Caco-2 (cell line): ENCODE results near the gene BTBD16. TPM values are rescaled to one million over a fixed set of nuclear protein-coding genes. Genes with fewer than 3 reads are reported as not detected.

Experiments used
- BruUV-seq: library from RNA; stranded (reverse); fragments of 400-500 nt; replicated peaks from 2 replicates; lab custom pipeline; 2021; lab: Mats Ljungman, UMichigan
- CTCF ChIA-PET: fragments of 300-600 bp; sonication (Branson Sonifier 250); formaldehyde crosslinking; loops from one replicate; lab custom pipeline; 2022; ENCODE audit warnings: antibody characterized with exemption; lab: Charles Lee
- POLR2A ChIA-PET: fragments of 300-600 bp; sonication (Branson Sonifier 250); formaldehyde crosslinking; loops from one replicate; lab custom pipeline; 2022; ENCODE audit warnings: antibody characterized with exemption; lab: Charles Lee
- DNase-seq, 2 experiments: peaks; one replicate each; pipeline versions ENCODE4 v3.0.0 to v3.0.0-alpha.2; 2020 to 2022
- H3K27me3 ChIP-seq: replicated peaks from 2 replicates; pipeline ENCODE4 v1.6.0; 2011; ENCODE audit warnings: low read length; ENCODE audit not compliant: control insufficient read depth, insufficient read depth
- H3K36me3 ChIP-seq: 2 replicates; pipeline ENCODE4 v1.5.1; 2011; ENCODE audit warnings: low read length; ENCODE audit not compliant: control insufficient read depth, insufficient read depth
- H3K4me1 ChIP-seq: fragments of 250-450 bp; sonication (Bioruptor Pico); 2 replicates; pipeline ENCODE4 v1.5.1; 2020; ENCODE audit warnings: mild to moderate bottlenecking
- H3K4me3 ChIP-seq: 2 replicates; pipeline ENCODE4 v1.5.1; 2011; ENCODE audit warnings: low read depth, mild to moderate bottlenecking, control low read depth, low read length
- H3K9me3 ChIP-seq: fragments of 250-450 bp; sonication (Bioruptor Pico); 2 replicates; pipeline ENCODE4 v1.5.1; 2020; ENCODE audit warnings: mild to moderate bottlenecking, moderate library complexity
- H3K27ac Mint-ChIP-seq: one replicate; pipeline ENCODE4 v1.8.0; 2022; ENCODE audit warnings: mixed read lengths; ENCODE audit not compliant: unreplicated experiment
- H3K27me3 Mint-ChIP-seq: one replicate; pipeline ENCODE4 v1.8.0; 2022; ENCODE audit warnings: mixed read lengths; ENCODE audit not compliant: insufficient read depth, unreplicated experiment
- H3K36me3 Mint-ChIP-seq: one replicate; pipeline ENCODE4 v1.8.0; 2022; ENCODE audit warnings: mild to moderate bottlenecking, mixed read lengths; ENCODE audit not compliant: insufficient read depth, unreplicated experiment
- H3K4me1 Mint-ChIP-seq: one replicate; pipeline ENCODE4 v1.8.0; 2022; ENCODE audit warnings: low read depth, mixed read lengths; ENCODE audit not compliant: unreplicated experiment
- H3K4me3 Mint-ChIP-seq: one replicate; pipeline ENCODE4 v1.8.0; 2022; ENCODE audit warnings: mild to moderate bottlenecking, moderate library complexity, mixed read lengths; ENCODE audit not compliant: unreplicated experiment
- H3K9me3 Mint-ChIP-seq: one replicate; pipeline ENCODE4 v1.8.0; 2022; ENCODE audit warnings: mixed read lengths; ENCODE audit not compliant: unreplicated experiment
- intact Hi-C: fragments of 100-400 bp; cut with micrococcal nuclease; formaldehyde crosslinking; loops from one replicate; pipeline ENCODE4 v1.10.0; 2022; ENCODE audit not compliant: unreplicated experiment
- total RNA-seq: library from RNA; stranded (reverse); gene quantifications from 2 replicates; pipeline ENCODE4 v1.2.3, GENCODE V29; 2022
- TF ChIP-seq, protein P1 (sequence below), 2 experiments: fragments of 200-600 bp in 1 of 2; IDR thresholded peaks; 1 replicate in 1 of 2; 2 replicates in 1 of 2; pipeline versions ENCODE4 v1.5.1 to v1.8.0; 2011 to 2022; ENCODE audit warnings: antibody characterized with exemption in 1 of 2, control low read depth in 1 of 2, inconsistent platforms in 1 of 2, low read depth in 1 of 2, low read length in 1 of 2, mild to moderate bottlenecking in 1 of 2, moderate library complexity in 1 of 2; ENCODE audit not compliant: insufficient read depth in 1 of 2, severe bottlenecking in 1 of 2, unreplicated experiment in 1 of 2

The BTBD16 gene
- total RNA-seq, 1 experiment from 2014 or later = not detected

DNA sequence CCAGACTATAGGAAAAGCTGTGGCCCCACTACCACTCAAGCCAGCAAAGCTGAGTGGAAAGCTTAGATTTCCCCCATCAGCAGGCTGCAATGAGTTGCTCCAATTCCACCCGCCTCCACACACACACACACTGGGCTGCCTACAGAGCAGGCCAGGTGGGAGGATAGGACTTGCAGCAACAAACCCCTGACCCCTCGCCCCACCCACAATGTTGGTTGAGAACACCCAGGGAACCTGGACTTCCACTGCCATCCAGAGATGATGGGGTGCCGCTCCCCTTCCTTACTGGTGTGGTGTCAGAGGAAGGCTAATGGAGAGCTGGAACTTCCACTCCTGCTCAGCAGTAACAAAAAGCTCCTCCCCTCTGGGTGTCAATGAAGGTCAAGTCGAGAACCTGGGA is 86.6 kb downstream of the BTBD16 start:
- no peaks in the 10 kb centered on the region for H3K9me3 Mint-ChIP-seq
- Histone ChIP-seq H3K4me1 (no peaks in the 10 kb centered on the region), H3K36me3 (no peaks in the 10 kb centered on the region), H3K4me3 (no peak overlapping the region), H3K9me3 (no peaks in the 10 kb centered on the region), H3K27me3 (no peaks in the 10 kb centered on the region)
- peaks cover 4% of the 10 kb centered on the region for H3K4me1 Mint-ChIP-seq
- intact Hi-C loops = no loop called here
- ChIA-PET POLR2A (no interaction called here), CTCF (no interaction called here)
- TF ChIP-seq, protein P1, sequence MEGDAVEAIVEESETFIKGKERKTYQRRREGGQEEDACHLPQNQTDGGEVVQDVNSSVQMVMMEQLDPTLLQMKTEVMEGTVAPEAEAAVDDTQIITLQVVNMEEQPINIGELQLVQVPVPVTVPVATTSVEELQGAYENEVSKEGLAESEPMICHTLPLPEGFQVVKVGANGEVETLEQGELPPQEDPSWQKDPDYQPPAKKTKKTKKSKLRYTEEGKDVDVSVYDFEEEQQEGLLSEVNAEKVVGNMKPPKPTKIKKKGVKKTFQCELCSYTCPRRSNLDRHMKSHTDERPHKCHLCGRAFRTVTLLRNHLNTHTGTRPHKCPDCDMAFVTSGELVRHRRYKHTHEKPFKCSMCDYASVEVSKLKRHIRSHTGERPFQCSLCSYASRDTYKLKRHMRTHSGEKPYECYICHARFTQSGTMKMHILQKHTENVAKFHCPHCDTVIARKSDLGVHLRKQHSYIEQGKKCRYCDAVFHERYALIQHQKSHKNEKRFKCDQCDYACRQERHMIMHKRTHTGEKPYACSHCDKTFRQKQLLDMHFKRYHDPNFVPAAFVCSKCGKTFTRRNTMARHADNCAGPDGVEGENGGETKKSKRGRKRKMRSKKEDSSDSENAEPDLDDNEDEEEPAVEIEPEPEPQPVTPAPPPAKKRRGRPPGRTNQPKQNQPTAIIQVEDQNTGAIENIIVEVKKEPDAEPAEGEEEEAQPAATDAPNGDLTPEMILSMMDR (IDR thresholded peaks at IDR 0.05; ENCODE audit: insufficient read depth in 1 of 2, low read depth in 1 of 2, low read length in 1 of 2, severe bottlenecking in 1 of 2, unreplicated experiment in 1 of 2) = no peak
- no TSS peak for BruUV-seq
- DNase-seq = no peak
- no peaks in the 10 kb centered on the region for H3K36me3 Mint-ChIP-seq
- no peak overlapping the region for H3K4me3 Mint-ChIP-seq
- H3K27me3 Mint-ChIP-seq = no peaks in the 10 kb centered on the region
- no peak overlapping the region for H3K27ac Mint-ChIP-seq

DNA sequence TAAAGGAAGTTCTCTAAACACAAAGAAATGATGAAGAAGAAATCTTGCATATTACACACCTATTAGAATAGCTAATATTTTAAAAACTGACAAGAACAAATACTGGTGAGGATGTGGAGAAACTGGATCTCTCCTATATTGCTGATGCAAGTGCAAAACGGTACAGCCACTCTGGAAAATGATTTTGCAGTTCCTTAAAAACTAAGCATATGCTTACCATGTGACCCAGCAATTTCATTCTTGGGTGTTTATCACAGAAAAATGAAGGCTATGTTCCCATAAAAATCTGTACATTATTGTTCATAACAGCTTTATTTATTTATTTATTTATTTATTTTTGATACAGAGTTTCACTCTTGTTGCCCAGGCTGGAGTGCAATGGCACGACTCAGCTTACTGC is 88.5 kb downstream of the BTBD16 start:
- intact Hi-C loops = no loop called here
- Mint-ChIP-seq H3K27ac (no peak overlapping the region), H3K4me1 (peaks cover 9% of the 10 kb centered on the region), H3K27me3 (no peaks in the 10 kb centered on the region), H3K9me3 (no peaks in the 10 kb centered on the region), H3K4me3 (no peak overlapping the region), H3K36me3 (no peaks in the 10 kb centered on the region)
- CTCF ChIA-PET = no interaction called here
- H3K27me3 ChIP-seq = no peaks in the 10 kb centered on the region
- H3K4me1 ChIP-seq = no peaks in the 10 kb centered on the region
- no peaks in the 10 kb centered on the region for H3K9me3 ChIP-seq
- POLR2A ChIA-PET = interaction anchor here (0.7 kb wide), 1 partner anchor 42 kb away, joined by 6 read pairs; no protein-coding TSS in a partner anchor
- BruUV-seq = no TSS peak
- no peaks in the 10 kb centered on the region for H3K36me3 ChIP-seq
- TF ChIP-seq, protein P1 (IDR thresholded peaks at IDR 0.05; ENCODE audit: insufficient read depth in 1 of 2, low read depth in 1 of 2, low read length in 1 of 2, severe bottlenecking in 1 of 2, unreplicated experiment in 1 of 2) = no peak
- DNase-seq = no peak
- no peak overlapping the region for H3K4me3 ChIP-seq

DNA sequence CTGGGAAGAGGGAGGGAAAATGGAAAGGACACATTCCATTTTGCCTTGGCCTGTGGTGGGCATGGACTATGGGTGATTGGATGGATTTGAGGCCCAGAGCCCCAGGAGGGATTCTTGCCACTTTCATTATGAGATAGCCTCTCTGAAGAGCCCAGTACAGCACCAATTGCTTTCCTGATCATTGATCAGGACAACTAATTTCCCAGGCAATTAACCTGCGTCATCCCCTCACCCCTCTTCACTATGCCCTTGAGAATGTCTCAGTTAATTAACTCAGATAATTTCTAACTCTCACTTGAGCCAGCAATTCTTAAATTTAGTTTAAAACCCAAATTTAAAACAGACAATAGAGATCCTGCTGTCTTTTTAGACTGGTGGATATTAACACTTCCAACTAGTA is 90.0 kb downstream of the BTBD16 start:
- no peak overlapping the region for H3K4me3 Mint-ChIP-seq
- Histone ChIP-seq H3K4me3 (no peak overlapping the region), H3K36me3 (no peaks in the 10 kb centered on the region), H3K9me3 (no peaks in the 10 kb centered on the region), H3K27me3 (no peaks in the 10 kb centered on the region), H3K4me1 (no peaks in the 10 kb centered on the region)
- BruUV-seq = no TSS peak
- POLR2A ChIA-PET = no interaction called here
- DNase-seq = no peak
- intact Hi-C loops = no loop called here
- H3K36me3 Mint-ChIP-seq = no peaks in the 10 kb centered on the region
- no peak overlapping the region for H3K27ac Mint-ChIP-seq
- H3K9me3 Mint-ChIP-seq = no peaks in the 10 kb centered on the region
- TF ChIP-seq, protein P1 (IDR thresholded peaks at IDR 0.05; ENCODE audit: insufficient read depth in 1 of 2, low read depth in 1 of 2, low read length in 1 of 2, severe bottlenecking in 1 of 2, unreplicated experiment in 1 of 2) = no peak
- peaks cover 9% of the 10 kb centered on the region for H3K4me1 Mint-ChIP-seq
- H3K27me3 Mint-ChIP-seq = no peaks in the 10 kb centered on the region
- CTCF ChIA-PET = no interaction called here
